Mesodermal cell (in vitro differentiated cells): ENCODE data around the gene KIAA1328. TPM values are rescaled to one million over a fixed set of nuclear protein-coding genes. Genes with fewer than 3 reads are reported as not detected.

Experiments used
- H3K27ac ChIP-seq: 2 replicates; pipeline ENCODE4 v1.7.0; 2013; ENCODE audit warnings: mild to moderate bottlenecking, low read depth, low read length, moderate library complexity; ENCODE audit not compliant: severe bottlenecking
- H3K36me3 ChIP-seq: 2 replicates; pipeline ENCODE4 v1.7.1; 2013; ENCODE audit warnings: mild to moderate bottlenecking, low read length, moderate library complexity; ENCODE audit not compliant: control insufficient read depth, insufficient read depth
- H3K4me1 ChIP-seq: one replicate; pipeline ENCODE4 v1.7.1; 2013; ENCODE audit warnings: mild to moderate bottlenecking, low read length; ENCODE audit not compliant: insufficient read depth, control insufficient read depth, poor library complexity, severe bottlenecking
- H3K4me3 ChIP-seq: 2 replicates; pipeline ENCODE4 v1.7.0; 2013; ENCODE audit warnings: low read length, control low read depth, mild to moderate bottlenecking; ENCODE audit not compliant: insufficient read depth, poor library complexity, severe bottlenecking; ENCODE audit errors: extremely low read depth
- H3K9me3 ChIP-seq: 2 replicates; pipeline ENCODE4 v1.7.1; 2013; ENCODE audit warnings: mild to moderate bottlenecking, low read length, moderate library complexity; ENCODE audit not compliant: control insufficient read depth
- WGBS, 2 experiments: methylation state at CpG; one replicate each; pipeline ENCODE4 v1.1.5; 2013; ENCODE audit warnings: missing lambda C conversion rate in 2 of 2; ENCODE audit not compliant: insufficient coverage in 2 of 2; 5-methylcytosine and 5-hydroxymethylcytosine counted together
- polyA plus RNA-seq, 2 experiments: library from polyadenylated mRNA; stranded (reverse); fragments of 50-300 nt; gene quantifications; one replicate each; pipeline ENCODE4 v1.2.3, GENCODE V29; 2013

Gene KIAA1328
- polyA plus RNA-seq (2013, experiment 1 of 2), result 5.4 TPM
- polyA plus RNA-seq (2013, experiment 2 of 2), result 4.8 TPM

DNA sequence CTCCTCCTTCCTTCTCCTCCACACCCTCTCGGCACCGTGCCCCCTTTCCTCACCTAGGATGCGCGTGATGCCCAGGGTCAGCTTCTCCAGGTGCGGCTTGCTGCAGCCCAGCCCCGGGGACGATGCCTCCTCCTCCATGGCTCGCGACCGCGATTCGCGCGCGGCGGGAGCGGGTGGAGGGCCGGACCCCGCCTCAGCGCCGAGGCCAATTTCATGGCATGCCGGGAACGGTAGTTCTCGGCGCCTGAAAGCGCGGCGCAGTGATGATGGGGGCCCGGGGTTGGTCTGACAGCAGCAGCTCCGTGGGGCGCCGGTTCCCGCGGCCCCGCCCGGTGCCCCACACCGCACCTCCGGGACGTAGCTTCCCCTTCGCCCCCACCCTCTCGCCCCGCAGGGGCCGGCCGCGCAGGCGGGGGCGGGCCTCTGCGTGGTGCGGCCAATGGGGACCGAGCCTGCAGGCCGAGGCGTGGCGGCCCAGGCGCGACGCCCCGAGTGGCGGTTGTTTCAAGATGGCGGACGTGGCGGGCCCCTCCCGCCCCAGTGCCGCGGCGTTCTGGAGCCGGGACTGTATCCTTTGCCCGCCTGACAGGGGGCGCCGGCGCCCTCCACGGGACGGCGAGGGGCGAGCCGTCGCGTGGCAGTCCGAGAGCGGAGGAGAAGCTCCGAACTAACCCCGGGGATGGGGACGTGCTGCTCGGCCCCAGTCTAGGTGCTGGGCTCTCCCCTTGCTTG, at the start of gene KIAA1328, which contains the start of gene TPGS2:
Gene KIAA1328 (plus strand): TSS at position 498 of the 732 bp plus-strand sequence. CDS start 12 bp downstream, at position 510.
Gene TPGS2 (minus strand): TSS at position 373 of the 732 bp plus-strand sequence. CDS start 235 bp downstream, at position 138.
- Histone ChIP-seq H3K27ac (peak within 1 kb of the TSS; percentile 60), H3K4me3 (peak within 1 kb of the TSS; percentile 87), H3K4me1 (peaks cover 4% of the 10 kb centered on the region), H3K36me3 (peaks cover 20% of the 10 kb centered on the region), H3K9me3 (no peaks in the 10 kb centered on the region)
- 0 to 1% methylated on average over 60 to 77 of the region's 83 CpGs for WGBS, 2 experiments

DNA sequence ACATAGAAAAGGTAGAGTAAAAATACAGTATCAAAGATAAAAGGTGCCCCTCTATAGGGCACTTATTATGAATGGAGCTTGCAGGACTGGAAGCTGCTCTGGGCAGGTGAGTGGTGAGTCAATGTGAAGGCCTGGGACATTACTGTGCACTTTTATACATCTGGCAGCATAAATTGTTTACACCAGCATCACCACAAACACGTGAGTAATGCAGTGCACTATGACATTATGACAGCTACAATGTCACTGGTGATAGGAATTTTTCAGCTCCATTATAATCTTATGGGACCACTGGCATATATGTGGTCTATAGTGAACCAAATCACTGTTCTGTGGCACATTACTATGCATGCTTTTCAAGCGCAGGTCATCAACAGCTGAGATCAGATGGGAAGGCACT, 48.2 kb upstream of the KIAA1328 start:
- Histone ChIP-seq H3K9me3 (no peaks in the 10 kb centered on the region), H3K4me1 (no peaks in the 10 kb centered on the region), H3K36me3 (no peaks in the 10 kb centered on the region), H3K4me3 (no peak overlapping the region), H3K27ac (no peak overlapping the region)
- 67 to 89% methylated on average over 1 of the region's 2 CpGs for WGBS, 2 experiments

DNA sequence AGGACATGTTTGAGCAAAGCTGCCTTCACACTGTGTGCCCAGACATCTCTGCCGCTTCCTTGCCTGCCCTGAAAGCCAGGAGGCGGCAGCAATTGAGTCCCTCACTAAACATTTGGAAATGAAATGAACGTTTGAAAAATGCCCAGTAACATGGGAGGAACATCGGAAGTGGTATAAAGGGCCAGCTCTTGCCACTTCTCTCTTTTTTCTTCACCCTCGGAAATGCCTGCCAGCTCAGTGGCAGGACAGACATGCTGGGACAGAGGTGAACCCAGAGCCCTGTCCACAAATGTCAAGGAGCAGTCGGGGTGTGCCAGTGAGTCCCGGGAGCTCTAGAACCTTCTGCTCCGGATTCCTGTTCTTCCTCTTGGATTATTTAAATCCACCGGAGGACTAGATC, 46.2 kb upstream of the KIAA1328 start:
- 81 to 94% methylated on average over 7 to 9 of the region's 9 CpGs for WGBS, 2 experiments
- H3K27ac ChIP-seq, result no peak overlapping the region
- peaks cover 7% of the 10 kb centered on the region for H3K4me1 ChIP-seq
- no peak overlapping the region for H3K4me3 ChIP-seq
- H3K9me3 ChIP-seq, result no peaks in the 10 kb centered on the region
- H3K36me3 ChIP-seq, result peaks cover 4% of the 10 kb centered on the region

DNA sequence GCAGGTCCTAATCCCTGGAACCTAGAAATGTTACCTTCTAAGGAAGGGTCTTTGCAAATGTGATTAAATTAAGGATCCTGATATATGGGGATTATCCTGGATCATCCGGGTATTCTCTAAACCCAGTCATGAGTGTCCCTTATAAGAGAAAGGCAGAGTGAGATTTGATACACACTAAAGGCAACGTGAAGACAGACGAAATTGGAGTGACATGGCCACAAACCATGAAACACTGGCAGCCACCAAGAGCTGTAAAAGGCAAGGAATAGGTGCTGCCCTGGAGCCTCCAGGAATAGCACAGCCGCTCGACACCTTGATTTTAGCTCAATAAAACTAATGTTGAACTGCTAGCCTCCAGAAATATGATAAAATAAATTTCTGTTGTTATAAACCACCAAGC, 45.1 kb upstream of the KIAA1328 start:
- 85 to 94% methylated on average over 3 of the region's 5 CpGs for WGBS, 2 experiments
- no peaks in the 10 kb centered on the region for H3K9me3 ChIP-seq
- no peak overlapping the region for H3K4me3 ChIP-seq
- H3K4me1 ChIP-seq, result peaks cover 7% of the 10 kb centered on the region
- H3K36me3 ChIP-seq, result peaks cover 4% of the 10 kb centered on the region
- H3K27ac ChIP-seq, result no peak overlapping the region

DNA sequence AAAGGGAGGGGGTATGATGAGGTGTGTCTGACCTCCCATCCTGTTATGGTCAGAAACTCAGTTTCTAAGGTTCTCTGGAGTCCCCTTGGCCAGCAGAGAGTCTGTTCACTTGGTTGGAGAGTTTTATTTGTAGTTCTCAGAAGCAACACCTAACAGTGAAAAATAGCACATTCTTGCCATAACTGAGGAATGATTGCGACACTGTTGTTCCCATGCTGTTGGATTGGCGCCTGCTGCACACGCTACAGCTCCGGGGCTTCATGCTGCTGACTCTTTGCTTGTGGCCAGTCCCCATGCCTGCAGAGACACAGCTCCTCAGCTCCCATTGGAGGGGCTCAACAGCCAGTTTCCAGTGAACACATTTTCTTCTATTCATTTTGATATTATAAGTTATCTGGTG, 42.2 kb upstream of the KIAA1328 start:
- no peak overlapping the region for H3K27ac ChIP-seq
- WGBS, 2 experiments, result 87 to 97% methylated on average over 4 of the region's 4 CpGs
- peaks cover 7% of the 10 kb centered on the region for H3K4me1 ChIP-seq
- no peak overlapping the region for H3K4me3 ChIP-seq
- H3K9me3 ChIP-seq, result no peaks in the 10 kb centered on the region
- H3K36me3 ChIP-seq, result peaks cover 24% of the 10 kb centered on the region

DNA sequence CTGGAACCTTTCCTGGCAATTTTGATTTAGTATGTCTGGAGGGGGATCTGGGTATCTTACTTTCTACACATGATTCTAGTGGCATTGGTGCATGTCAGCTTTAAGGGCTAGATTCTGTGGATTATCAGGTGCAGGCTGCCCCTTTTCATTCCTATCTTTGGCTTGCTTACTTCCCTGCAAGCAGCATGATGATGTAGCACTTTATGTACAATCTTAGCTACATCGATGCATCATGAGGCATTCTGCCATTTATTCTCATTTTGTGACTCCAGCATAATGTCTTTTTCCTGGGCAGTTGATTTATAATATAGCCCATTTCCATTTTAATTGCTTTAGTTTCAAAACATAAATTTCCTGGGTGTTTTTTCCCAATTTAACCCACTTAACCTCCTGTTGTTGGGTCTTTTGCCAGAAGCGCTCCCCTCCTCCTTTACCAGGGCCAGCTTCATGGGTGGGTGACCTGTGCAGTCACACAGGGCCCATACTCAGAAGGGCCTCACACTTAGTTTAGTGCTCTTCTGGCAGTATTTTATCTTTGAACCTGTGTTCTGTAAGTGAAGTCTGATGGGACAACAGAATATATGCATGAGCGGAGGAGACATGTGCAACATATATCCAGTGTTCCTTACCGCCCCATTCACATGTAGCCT, 36.2 kb upstream of the KIAA1328 start:
- H3K36me3 ChIP-seq, result peaks cover 77% of the 10 kb centered on the region
- H3K27ac ChIP-seq, result no peak overlapping the region
- H3K9me3 ChIP-seq, result no peaks in the 10 kb centered on the region
- WGBS, 2 experiments, result 95 to 96% methylated on average over 3 to 4 of the region's 4 CpGs
- H3K4me1 ChIP-seq, result no peaks in the 10 kb centered on the region
- H3K4me3 ChIP-seq, result no peak overlapping the region

DNA sequence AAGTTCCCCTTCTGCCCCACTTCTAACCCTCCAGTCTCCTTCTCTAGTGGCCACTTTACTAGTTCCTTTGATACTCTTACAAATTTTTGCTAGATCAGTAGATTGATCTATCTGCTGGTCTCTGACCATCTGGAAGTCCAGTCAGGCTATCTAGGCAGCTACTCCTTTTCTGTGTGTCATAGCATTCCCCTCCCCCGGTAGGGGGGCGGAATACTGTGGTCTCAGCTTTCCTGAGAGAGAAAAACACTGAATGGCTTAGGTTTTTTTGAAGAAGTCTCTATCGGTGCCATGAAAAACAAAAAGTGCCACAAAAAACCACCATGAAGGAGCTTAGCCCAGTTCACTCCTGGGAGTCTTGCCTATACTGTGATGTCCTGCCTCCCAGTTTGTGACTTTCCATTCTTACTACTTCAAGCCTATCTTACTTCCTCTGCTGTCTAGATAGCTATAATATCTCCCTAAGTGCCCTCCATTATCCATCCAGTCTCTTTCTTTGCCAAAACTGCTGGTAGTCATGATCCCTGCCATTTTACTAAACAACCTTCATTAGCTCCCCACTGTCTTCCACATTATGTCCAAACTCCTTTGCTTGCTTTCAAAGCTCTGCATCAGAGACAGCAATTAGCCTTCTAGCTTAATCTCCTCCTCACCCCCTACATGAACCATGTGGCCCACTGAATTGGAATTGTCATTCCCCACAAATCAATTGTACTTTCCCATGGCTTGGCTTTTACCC, 30.0 kb upstream of the KIAA1328 start:
- peaks cover 97% of the 10 kb centered on the region for H3K36me3 ChIP-seq
- no peaks in the 10 kb centered on the region for H3K9me3 ChIP-seq
- no peak overlapping the region for H3K27ac ChIP-seq
- 88% methylated on average over 1 of the region's 3 CpGs; no CpG with 5 or more reads in 1 of the 2 experiments for WGBS, 2 experiments
- no peak overlapping the region for H3K4me3 ChIP-seq
- H3K4me1 ChIP-seq, result no peaks in the 10 kb centered on the region

DNA sequence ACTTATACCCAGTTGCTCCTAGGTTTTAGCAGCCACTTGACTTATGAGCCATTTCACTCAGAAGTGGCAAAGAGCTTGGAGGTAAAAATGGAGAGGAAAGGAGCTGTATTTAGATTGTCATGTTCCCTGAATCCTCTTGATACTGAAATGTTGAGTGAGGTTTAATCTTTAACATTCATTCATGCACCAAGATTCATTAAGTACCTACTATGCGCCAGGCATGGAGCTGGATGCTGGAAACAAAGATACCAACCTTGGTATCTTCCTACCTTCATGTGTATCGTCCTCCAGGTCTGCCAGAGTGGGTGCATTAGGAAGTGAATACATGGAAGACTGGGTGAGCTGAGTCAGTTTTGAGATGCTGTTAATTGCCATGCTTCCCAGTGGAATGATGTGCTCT, 23.8 kb upstream of the KIAA1328 start:
- Histone ChIP-seq H3K4me3 (no peak overlapping the region), H3K9me3 (no peaks in the 10 kb centered on the region), H3K27ac (no peak overlapping the region), H3K36me3 (peaks cover 87% of the 10 kb centered on the region), H3K4me1 (peaks cover 5% of the 10 kb centered on the region)
- 100% methylated on average over 1 of the region's 2 CpGs; no CpG with 5 or more reads in 1 of the 2 experiments for WGBS, 2 experiments

DNA sequence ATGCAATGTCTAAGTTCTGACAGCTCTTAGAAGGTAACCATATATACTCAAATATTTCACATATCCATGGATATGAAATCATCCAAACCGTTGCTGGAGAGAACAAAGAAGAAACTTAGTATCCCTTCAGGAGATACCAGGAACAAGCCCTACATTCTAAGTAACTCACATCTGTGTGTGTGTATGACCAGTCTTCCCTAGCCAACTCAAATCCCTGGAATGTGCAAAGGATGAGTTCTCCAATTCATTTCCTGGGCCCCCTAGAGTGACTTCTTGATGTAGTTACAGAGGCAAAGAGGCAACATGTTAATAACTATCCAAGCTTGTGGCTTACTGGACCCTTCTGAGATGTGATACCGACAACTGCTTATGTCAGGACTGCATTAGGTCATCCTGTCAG, 20.2 kb upstream of the KIAA1328 start:
- Histone ChIP-seq H3K36me3 (peaks cover 86% of the 10 kb centered on the region), H3K9me3 (no peaks in the 10 kb centered on the region), H3K27ac (no peak overlapping the region), H3K4me3 (no peak overlapping the region), H3K4me1 (peaks cover 5% of the 10 kb centered on the region)
- WGBS, 2 experiments, result 80 to 88% methylated on average over 1 of the region's 2 CpGs

DNA sequence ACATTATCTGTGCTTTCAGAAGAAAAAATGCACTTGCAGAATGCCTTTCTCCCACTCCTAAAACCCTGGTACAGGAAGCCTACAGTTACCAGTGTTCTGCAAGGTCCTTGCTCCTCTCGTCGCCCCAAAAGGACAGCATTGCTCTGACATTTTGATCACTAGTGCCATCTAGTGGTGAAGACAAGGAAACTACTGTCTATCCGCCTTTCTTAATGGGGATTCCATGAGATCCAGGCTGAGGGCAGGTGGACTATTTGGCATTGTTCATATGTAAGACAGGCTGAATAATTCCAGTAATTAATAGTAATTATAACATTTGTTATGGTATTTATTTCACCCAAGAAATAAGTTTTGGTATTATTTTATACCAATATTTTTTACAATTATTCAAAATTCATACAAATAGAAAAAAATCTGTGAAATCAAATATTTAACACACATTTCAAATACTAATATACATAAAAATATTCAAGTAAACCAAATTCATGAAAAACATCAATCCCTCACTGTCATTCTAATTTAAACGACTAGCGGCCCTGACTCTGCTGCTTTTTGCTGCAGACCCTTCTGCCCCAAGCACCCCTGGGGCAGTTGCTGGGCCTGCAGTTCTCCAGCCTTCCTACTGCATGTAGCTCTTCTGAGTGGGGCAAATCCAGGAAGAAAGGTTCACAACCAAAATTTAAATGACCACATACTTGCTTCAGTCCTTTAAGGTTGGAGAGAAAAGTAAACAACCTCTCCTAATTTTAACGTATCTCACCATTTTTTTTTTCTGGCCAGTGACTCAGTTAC, 19.1 kb upstream of the KIAA1328 start:
- 27 to 71% methylated on average over 2 of the region's 6 CpGs for WGBS, 2 experiments
- Histone ChIP-seq H3K27ac (no peak overlapping the region), H3K9me3 (no peaks in the 10 kb centered on the region), H3K36me3 (peaks cover 86% of the 10 kb centered on the region), H3K4me1 (peaks cover 5% of the 10 kb centered on the region), H3K4me3 (no peak overlapping the region)
